DMS153 treated with DMSO at 0.1 percent for 48 hours (cell line): ENCODE measurements around the gene MAFG.

Source experiments
- DNase-seq: peaks from one replicate; lab custom pipeline; 2025; ENCODE audit not compliant: unreplicated experiment; lab: John Stamatoyannopoulos, UW

MAFG gene

GRCh38 chr17:81898029-81898866, 29.3 kb downstream of the MAFG start:
- no peak for DNase-seq

GRCh38 chr17:81895400-81895799, 32.1 kb downstream of the MAFG start:
- DNase-seq, result no peak

- DNase-seq, result no peak
Observed at GRCh38 chr17:81891303-81891552, 36.3 kb downstream of the MAFG start.

- DNase-seq, result no peak
Observed at GRCh38 chr17:81890447-81891302, 36.9 kb downstream of the MAFG start.

GRCh38 chr17:81889602-81890001, 37.9 kb downstream of the MAFG start:
- DNase-seq, result no peak

GRCh38 chr17:81888988-81889595, 38.4 kb downstream of the MAFG start:
- no peak for DNase-seq

GRCh38 chr17:81888105-81888987, 39.2 kb downstream of the MAFG start:
- no peak for DNase-seq

GRCh38 chr17:81885869-81886548, 41.5 kb downstream of the MAFG start:
- DNase-seq, result no peak

- DNase-seq, result no peak
Observed at GRCh38 chr17:81885454-81885853, 42.1 kb downstream of the MAFG start.

GRCh38 chr17:81884968-81885367, 42.6 kb downstream of the MAFG start:
- no peak for DNase-seq

- DNase-seq, result no peak
Observed at GRCh38 chr17:81884520-81884919, 43.0 kb downstream of the MAFG start.

GRCh38 chr17:81879121-81879520, 48.4 kb downstream of the MAFG start:
- no peak for DNase-seq

- DNase-seq, result no peak
Observed at GRCh38 chr17:81878294-81878693, 49.2 kb downstream of the MAFG start.

- DNase-seq, result no peak
Observed at GRCh38 chr17:81877569-81877968, 50.0 kb downstream of the MAFG start.

GRCh38 chr17:81871387-81872230, 55.9 kb downstream of the MAFG start:
- DNase-seq, result peak; percentile 68

- no peak for DNase-seq
Observed at GRCh38 chr17:81870981-81871386, 56.6 kb downstream of the MAFG start, which contains the start of gene ARHGDIA. Gene ARHGDIA, minus strand, starts transcription at chr17:81871337. Its CDS starts 1,407 bp downstream, at chr17:81869930.

- DNase-seq, result no peak
Observed at GRCh38 chr17:81870131-81870980, 57.2 kb downstream of the MAFG start.
